Thyroid gland (tissue), 4 donors: Measurements from ENCODE around the gene IQSEC2.

Experiments
- CTCF ChIP-seq, 6 experiments: fragments of 200-600 bp in 3 of 6; fragments of 450-650 bp in 3 of 6; sonication (generic) in 3 of 6; IDR thresholded peaks; one replicate each; pipeline ENCODE4 v1.5.1; 2016 to 2019; ENCODE audit warnings: antibody characterized with exemption in 6 of 6, mild to moderate bottlenecking in 2 of 6, inconsistent platforms in 1 of 6, moderate library complexity in 1 of 6
- POLR2A ChIP-seq, 2 donors: fragments of 450-650 bp; IDR thresholded peaks; one replicate each; pipeline ENCODE4 v1.6.1; 2017; ENCODE audit warnings: antibody characterized with exemption in 2 of 2, mild to moderate bottlenecking in 2 of 2, moderate library complexity in 1 of 2

DNA sequence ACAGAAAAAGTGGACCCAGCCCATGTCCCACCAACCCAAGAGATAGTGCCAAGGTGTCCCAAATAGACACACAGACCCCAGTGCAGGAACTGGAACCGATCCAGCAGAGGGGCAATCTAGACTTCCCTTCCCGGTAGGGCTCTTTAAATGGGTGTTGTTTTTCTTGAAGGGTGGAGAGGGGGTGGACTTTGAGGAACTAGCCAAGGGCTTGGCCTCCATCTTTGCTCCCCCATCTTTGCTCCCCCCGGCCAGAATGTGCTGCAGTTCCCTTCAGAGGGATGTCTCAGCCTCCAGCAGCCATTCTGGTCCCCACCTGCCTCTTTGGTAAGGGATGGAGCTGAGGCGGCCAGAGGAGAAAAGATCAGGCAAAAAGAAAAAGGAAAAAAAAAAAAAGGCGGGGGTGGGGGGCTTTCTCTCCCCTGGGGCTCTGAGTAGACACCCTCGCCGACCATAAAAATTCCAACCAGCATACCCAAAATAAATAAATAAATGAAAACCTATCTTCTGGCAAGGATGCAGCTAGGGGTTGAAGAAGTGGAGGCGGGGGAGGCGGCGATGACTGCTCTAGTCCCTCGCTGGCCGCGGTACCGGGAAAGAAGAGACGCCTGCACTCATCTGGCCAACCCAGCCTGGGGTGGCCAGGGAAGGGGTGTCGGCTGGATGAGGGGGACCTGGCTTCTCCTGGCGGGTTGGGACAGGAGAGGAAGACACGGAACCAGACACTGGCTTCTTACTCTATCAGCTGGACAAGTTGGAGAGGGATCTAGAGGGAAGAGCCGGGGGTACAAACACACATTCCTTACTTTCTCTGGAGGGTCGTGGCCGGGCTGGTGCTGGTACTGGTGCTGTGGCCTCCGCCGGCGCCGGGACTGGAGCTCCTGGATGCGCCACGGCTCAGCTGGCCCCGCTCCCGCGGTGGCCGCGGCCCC, 38.5 kb upstream of the IQSEC2 start:
- TF ChIP-seq CTCF (IDR thresholded peaks at IDR 0.05) (no peak), POLR2A (IDR thresholded peaks at IDR 0.05) (no peak)
